HG03565 (cell line): ENCODE results near the gene TRIM47.
"Not testable (repeated sequence)": the region's sequence is repeated elsewhere in the genome, so short reads cannot be mapped to it uniquely, and the experiment has no call there.

Experiments used
- ATAC-seq: cut with Tn5 transposase; IDR thresholded peaks from one replicate; pipeline ENCODE4 v1.9.1; 2021; ENCODE audit warnings: mild to moderate bottlenecking, moderate library complexity; ENCODE audit not compliant: unreplicated experiment

The TRIM47 gene

DNA sequence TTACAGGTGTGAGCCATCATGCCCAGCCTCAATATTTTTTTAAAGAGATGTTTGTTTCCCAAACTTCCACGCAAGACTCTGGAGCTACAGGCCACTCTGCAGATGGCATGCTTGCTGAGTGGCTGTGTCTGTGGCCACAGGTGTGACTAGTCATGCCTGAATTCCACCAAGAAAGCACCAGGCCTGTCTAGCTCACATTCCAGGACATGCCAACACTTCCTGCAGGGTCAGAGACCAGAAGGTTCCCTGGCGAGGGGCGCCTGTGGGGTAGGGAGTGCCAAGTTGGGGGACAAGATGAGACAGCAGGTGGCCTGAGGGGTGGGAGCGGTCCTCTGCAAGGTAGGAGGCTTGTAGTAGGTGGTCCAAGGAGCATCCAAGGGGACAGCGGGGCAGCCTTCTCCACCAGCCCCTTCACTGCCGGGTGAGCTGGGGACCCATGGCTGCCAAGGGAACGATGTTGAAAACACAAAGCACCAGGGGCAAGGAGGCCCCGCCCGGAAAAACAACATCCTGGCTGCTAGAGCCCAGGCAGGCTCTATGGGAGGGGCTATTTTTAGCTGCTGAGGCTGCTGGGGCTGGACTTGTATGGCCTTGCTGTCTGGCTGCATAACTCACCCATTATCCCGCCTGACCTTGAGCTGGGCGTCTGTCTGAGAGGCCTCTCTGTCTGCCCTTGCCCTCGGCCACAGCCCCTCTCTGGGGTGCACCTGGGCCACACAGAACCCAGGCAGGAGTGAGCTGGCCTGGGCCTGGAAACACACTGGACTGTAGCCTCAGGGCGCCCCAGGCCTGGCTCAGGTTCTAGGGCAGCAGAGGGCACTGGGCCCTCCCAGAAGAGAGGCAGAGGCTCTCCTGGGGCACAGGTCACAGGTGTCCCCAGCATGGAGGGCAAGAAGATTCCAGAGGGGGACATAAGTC is 5.7 kb downstream of the TRIM47 start:
- ATAC-seq: no peak

DNA sequence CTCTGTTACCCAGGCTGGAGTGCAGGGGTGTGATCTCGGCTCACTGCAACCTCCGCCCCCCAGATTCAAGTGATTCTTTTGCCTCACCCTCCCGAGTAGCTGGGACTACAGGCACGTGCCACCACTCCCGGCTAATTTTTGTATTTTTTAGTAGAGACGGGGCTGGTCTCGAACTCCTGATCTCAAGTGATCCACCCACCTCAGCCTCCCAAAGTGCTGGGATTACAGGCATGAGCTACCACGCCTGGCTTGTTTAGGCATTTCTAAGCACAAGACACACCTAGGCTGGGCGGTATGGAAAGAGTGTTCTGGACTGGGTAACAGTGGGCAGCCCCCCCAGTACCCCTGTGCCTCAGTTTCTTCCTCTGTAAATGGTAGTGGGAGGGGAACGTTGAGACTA is 8.2 kb downstream of the TRIM47 start:
- not testable (repeated sequence) for ATAC-seq

DNA sequence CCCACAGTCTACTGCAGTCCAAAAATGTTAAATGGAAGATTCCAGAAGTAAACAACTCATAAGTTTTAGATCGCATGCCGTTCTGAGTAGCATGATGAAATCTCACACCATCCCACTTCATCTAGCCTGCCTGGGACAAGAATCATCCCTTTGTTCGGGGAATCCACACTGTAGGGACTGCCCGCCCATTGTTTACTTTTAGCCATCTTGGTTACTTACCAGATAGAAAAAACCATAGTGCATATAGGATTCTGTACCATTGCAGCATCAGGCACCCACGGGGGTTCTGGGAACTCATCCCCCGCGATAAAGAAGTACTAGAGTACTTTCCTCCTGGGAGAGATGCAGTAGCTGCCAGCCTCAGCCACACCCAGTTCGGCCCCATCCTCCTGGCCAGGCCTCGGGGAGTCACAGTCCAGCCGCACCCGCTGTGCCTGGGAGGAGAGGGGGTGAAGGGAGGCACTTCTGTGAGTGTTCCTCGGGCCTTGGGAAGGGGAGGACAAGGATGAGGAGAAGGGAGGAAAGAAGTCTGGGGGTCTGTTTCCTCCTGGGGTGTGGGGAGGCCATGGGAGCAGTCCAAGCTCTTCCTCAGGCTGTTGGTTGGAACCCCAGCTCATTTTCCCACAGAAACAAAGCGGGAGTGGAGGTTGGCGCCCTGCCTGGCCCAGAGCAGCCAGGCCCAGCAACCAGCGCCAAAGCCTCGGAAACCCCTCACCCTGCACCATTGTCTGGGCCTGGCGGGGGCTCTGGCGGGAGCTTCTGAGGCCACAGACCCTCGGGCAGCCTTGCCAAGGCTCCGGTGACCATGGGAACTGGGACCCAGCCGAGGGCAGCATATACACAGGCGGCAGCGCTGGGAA is 8.9 kb downstream of the TRIM47 start:
- ATAC-seq: no peak

DNA sequence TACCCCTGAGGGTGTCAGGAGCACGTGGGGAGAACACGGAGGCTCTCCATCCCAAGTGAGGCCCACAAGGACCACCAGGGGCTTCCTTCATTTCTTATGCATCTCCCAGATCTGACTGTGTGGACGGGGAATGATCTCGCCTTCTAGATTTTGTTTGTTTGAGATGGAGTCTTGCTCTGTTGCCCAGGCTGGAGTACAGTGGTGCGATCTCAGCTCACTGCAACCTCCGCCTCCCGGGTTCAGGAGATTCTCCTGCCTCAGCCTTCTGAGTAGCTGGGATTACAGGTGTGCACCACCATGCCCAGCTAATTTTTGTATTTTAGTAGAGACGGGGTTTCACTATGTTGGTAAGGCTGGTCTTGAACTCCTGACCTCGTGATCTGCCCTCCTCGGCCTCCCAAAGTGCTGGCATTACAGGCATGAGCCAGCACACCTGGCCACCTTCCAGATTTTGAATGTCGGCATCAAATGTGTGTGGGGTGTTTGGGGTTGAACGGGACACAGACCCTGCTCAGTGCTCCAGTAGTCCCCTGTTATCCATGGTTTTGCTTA is 9.6 kb downstream of the TRIM47 start:
- not testable (repeated sequence) for ATAC-seq

DNA sequence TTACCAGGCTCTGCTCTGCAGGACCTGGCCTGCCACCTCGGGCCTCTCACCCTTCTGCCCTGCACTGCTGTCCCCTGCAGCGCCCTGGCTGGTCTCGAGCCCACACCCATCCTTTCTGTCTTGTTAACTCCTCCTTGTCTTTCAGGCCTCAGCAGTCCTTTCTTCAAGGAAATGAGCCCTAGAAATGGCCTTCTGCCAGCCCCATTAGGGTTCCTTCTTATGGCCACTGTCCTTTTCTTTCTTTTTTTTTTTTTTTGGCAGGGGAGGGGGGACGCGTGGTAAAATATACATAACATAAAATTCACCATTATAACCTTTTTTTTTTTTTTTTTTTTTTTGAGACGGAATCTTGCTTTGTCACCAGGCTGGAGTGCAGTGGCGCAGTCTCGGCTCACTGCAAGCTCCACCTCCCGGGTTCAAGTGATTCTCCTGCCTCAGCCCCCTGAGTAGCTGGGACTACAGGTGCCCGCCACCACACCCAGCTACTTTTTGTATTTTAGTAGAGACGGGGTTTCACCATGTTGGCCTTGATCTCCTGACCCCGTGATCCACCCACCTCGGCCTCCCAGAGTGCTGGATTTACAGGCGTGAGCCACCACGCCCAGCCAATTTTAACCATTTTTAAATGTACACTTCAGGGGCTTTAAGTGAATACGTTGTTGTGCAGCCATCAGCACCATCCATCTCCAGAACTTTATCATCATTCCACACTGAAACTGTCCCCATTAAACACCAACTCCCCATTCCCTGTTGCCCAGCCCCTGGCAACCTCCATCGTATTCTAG is 12.8 kb downstream of the TRIM47 start:
- ATAC-seq: not testable (repeated sequence)

DNA sequence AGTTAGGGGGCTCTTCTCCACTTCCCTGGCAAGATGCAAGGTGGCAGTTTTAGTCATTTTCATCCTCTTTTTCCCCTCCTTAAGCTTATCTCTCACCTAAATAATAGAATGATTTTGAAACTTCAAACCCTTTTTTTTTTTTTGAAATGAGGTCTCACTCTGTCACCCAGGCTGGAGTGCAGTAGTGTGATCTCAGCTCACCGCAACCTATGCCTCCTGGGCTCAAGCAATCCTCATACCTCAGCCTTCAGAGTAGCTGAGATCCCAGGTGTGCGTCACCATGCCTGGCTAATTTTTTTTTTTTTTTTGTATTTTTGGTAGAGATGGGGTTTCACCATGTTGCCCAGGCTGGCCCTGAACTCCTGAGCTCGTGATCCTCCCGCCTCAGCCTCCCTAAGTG is 13.5 kb downstream of the TRIM47 start:
- peak; percentile 26 for ATAC-seq

DNA sequence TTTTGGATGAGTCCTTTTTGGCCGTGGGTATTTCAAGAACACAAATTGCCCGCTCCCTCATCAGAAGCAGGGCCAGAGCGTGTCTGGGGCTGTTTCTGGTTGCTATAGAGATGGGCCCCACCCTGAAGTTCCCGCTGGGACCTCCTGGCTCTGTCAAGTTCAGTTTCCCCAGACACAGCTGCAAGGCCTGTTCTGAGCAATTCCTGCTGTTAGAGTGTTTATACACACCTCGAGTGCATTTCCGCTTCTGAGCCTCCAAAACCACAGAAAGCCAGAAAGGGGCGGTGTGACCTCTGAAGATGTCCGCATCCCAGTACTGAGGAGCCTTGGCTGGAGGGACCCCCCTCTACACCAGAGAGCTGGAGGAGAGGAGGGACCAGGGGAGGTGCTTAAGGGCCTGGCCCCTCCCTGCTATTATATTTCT is 13.9 kb downstream of the TRIM47 start:
- ATAC-seq: peak; percentile 73

DNA sequence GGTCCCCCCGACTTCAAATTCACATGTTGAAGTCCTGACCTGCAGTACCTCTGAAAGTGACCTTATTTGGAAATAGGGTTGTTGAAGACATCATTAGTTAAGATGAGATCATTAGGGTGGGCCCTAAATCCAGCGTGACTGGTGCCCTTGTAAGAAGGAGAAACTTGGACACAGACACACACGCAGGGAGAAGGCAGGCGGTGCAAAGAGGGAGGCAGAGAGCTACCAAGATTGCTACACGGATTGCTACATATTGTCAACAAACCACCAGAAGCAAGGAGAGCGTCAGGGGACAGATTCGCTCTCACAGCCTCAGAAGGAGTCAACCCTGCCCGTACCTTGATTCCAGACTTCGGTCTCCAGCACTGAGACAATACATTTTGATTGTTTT is 16.5 kb downstream of the TRIM47 start:
- no peak for ATAC-seq

DNA sequence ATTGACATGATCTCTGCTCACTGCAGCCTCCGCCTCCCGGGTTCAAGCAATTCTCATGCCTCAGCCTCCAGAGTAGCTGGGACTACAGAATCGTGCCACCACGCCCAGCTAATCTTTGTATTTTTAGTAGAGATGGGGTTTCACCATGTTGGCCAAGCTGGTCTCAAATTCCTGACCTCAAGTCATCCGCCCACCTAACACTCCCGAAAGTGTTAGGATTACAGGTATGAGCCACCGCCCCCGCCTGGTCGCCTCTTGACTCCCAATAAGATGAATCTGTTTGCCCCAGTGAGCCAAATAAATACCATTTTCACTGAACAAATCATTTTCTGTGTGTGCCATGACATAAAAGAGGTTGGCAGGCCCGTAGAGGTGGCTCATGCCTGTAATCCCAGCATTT is 19.0 kb downstream of the TRIM47 start:
- not testable (repeated sequence) for ATAC-seq

DNA sequence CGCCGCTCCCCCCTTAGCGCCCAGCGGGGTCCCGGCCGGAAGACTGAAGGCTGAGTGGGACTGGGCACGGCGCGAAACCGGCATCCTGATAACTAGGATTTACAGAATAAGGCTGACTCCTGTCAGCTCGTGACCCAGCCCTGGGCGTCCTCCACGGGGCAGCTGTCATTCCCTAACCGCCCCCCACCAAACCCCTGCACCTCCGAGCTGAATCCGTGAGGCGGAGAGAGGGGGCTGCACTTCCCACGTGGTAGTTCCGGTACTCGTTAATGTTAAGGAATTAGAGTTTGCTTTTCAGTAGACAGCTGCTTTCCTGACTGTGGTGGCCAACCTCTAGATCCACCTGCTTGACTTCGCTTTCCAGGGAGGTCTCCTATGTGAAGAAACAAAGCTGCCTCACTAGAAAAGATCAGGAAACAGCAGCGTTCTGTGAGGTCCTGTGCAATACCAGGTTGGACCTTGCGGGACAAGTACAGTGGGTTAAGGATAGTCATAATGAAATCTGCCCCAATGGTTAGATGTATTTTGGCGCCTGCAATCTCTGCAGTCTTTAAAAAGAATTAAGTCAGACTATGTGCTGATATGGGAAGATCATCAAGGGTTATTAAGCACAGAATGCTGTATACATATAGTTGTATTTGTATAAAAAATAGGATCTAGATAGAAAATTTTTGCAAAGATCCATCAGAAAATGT is 22.2 kb downstream of the TRIM47 start:
- peak; percentile 2 for ATAC-seq

DNA sequence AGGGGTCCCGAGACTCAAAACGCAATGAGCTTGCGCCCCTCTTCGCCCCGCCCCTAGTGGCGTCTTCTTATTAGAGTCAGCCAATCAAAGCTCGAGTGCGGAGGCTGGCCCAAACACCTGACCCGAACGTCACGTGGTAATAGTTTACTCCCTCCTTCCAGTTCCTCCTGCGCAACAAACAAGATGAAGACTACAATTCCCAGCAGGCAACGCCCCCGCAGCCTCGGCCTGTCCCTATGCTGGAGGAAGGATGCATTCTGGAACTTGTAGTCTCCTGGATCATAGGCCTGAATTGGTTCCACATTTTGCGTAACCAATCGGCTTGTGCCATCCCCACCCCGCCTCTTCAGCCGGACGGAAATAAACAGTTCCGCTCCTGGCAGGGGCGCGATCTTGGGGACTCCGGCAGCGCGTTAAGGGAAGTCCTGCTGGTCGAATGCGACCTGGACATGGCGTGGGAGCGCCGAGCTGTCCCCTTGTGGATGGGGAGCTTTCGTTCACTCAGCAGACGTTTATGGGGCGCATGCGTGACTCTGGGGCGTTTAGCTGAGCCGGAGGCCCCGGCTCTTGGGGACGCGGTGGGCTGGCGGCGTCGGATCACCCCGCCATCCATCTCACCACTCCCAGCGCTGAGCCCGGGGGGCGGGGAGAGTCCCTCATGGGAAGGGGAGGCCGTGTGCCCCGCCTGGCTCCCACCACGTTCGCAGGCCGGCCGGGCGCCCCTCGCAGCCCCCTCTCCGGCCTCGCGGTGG is 22.9 kb downstream of the TRIM47 start, which contains the start of gene WBP2:
TSS of gene WBP2 (minus strand) at position 26 of the 752 bp plus-strand sequence. CDS start 38 bp downstream, outside the sequence.
- ATAC-seq: peak; percentile 85

DNA sequence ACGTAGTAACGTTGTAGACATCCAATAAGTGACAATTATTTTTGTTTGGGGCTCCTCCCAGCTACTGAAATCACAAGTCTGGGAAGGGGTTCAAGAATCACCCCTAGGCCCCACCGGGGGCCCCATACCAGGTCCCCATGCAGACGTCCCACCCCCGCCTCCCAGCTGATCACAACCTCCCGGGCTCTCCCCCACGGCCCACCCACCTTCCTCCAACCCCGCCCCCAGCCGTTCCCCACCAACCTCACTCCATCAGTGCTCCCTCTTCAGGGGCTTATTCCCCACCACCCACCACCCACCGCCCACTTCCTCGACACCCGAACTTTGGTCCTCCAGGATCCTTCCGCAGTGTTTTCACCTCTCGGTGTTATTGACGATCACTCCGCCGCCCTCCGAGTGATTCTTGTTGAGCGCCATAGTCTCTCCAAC is 23.5 kb downstream of the TRIM47 start:
- no peak for ATAC-seq

DNA sequence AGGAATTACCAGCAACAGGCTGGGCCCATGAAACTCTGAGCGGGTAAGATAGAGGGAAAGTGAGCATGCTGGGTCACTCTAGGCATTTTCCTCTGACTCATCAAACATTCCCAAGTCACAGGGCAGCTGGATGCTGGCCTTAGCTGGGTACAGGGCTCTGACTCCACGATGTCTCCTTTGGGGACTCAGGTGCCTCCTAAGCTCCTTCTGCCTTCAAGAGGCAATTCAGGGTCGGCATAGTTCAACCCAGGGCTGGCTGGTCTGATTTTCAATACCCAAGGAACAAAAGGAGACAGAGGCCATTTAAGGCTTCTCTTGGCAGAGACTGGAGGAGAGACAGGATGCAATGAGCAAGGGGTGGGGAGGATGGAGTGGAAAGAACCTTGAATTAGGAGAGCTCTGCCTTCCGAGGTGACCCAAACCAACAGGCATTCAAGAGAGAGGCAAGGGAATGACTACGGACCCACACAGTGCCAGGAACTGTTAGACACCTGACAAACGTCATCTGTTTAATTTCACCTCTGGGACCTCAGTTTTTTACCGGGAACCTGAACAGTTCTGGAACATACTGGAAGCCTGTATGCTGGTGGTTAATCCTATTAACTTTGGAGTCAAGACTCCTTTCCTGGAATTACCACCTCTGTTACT is 24.2 kb downstream of the TRIM47 start:
- no peak for ATAC-seq

DNA sequence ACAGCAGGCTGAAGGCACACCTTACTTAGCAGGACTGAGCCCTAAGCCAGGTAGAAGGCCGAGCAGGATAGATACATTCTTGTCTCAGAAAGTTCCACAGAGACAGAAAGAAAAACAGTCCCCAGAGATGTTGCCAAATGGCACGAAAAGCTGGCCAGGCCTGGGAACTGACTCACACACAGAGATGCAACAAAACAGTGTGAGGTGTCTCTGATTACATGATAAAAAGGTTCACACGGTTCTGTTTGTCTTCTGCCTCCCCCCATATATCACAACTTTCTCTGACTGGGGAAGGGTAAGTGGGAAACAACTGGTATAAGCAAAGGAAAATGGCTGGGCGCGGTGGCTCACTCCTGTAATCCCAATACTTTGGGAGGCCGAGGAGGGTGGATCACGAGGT is 24.9 kb downstream of the TRIM47 start:
- ATAC-seq: no peak

DNA sequence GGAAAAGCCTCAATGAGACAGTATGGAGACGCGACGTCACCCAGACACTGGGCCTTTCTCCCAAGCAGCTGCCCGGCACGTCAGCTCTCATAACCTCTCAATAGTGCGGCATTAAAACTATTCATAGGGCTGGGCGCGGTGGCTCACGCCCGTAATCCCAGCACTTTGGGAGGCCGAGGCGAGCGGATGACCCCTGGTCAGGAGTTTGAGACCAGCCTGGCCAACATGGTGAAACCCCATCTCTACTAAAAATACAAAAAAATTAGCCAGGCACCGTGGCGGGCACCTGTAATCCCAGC is 26.7 kb downstream of the TRIM47 start:
- not testable (repeated sequence) for ATAC-seq

DNA sequence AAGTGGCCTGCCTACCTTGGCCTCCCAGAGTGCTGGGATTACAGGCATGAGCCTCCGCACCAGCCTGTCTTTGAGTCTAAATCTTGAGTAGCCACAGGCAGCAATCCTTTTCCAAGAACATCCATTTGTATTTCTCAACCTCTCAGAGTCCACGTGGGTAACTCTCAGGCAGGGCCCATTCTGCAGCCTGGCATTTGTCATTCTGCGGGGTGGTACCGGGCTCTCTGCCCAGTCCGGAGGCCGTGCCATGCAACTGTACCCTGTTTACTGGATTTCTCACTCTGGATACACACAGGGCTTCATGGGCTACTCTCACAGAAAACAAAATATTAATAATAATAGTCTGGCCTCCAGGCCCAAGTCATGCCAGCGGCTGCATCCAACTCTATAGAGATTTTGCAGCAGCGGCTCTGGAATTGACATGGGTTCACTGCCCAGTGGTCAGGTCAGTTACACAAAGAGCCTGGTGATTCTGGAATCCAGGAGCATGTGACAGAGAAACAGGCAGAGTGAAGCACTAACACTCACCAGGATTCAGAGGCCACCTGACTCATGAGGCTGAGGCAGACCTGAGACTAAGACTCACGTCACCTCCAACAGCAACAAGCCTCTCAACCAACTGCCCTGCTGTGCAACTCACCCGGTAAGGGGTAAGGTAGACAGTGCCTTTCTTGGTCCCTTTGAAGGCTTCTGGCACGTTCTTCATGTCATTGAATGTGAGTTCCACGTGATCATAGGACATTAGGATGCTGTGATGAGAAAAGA is 27.3 kb downstream of the TRIM47 start:
- no peak for ATAC-seq

DNA sequence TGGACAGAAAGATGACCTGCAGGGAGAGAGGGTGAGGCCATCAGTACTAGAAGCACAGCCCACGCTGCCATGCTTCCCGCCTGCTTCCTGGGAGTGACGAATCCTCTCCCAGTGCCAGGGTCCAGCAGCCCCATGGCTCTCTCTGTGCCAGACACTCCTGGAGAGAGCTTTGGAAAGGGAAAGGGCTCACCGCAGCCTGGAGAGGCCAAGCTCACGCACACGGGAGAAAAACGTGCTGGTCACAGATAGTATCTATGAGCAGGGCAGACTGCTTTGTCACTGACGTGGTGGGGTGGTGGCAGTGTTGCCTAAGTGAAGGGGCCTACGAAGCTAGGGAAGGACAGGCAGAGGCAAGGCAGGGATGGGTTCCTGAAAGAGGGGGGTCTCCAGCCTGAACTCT is 28.7 kb downstream of the TRIM47 start:
- no peak for ATAC-seq

DNA sequence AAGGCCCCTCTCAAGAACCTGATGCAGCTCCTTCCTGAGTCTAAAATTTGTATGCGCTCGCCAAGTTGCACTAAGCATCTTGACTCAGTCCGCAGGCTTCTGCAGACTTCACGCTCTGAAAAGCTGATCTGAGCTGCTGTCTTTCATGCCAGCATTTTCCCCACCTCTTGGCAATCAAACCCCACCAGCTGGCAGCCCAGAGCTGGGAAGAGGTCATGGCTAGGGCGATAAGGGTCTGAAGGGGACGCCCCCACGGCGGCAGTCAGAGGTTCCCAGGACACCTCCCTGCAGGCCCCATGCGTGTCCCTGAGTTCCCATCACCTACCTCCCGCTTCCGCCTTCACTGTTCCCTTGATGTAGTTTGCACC is 29.1 kb downstream of the TRIM47 start:
- ATAC-seq: no peak
